GM18951 (cell line): ENCODE measurements around the gene SYT8.
"Not testable (repeated sequence)": the region's sequence is repeated elsewhere in the genome, so short reads cannot be mapped to it uniquely, and the experiment has no call there.

Experiments used
- POLR2A ChIP-seq: IDR thresholded peaks from 4 replicates; pipeline ENCODE4 v1.6.1; 2011; ENCODE audit warnings: mild to moderate bottlenecking; ENCODE audit not compliant: insufficient read length, insufficient read depth; ENCODE audit errors: extremely low read depth
- in situ Hi-C: fragments of 300-500 bp; cut with MboI; formaldehyde crosslinking; loops from one replicate; pipeline ENCODE4 v1.12.0; 2022; ENCODE audit warnings: low sequenced_read_pairs, mixed read lengths, inconsistent platforms; ENCODE audit not compliant: unreplicated experiment

Gene SYT8

GRCh38 chr11:1884303-1884700 is 49.5 kb downstream of the SYT8 start:
- TF ChIP-seq POLR2A: no peak
- in situ Hi-C loops: no loop called here

GRCh38 chr11:1886551-1886950 is 51.8 kb downstream of the SYT8 start:
- in situ Hi-C loops: not testable (repeated sequence)
